ENCODE results near the gene PTPRN2. TPM values are rescaled to one million over a fixed set of nuclear protein-coding genes. Genes with fewer than 3 reads are reported as not detected.

Gene PTPRN2
- total and polyA plus RNA-seq, 2 experiments from 2014 or later = 0.28 TPM; not detected in 1

- TF ChIP-seq CTCF (IDR thresholded peaks at IDR 0.05; ENCODE audit: low read depth, low read length) = no peak
- no peak for DNase-seq (ENCODE audit: low read depth in 1 of 2, low spot score in 1 of 2)
- Histone ChIP-seq H3K36me3 (no peaks in the 10 kb centered on the region), H3K27me3 (no peaks in the 10 kb centered on the region), H3K4me3 (no peak overlapping the region), H3K27ac (no peak overlapping the region), H3K4me1 (ENCODE audit: low read depth) (no peaks in the 10 kb centered on the region), H3K9me3 (ENCODE audit: low read depth) (no peaks in the 10 kb centered on the region)
Observed at GRCh38 chr7:157901166-157901565, 686.5 kb downstream of the PTPRN2 start.

GRCh38 chr7:157900556-157900955 is 687.1 kb downstream of the PTPRN2 start:
- H3K4me3 ChIP-seq = no peak overlapping the region
- H3K27me3 ChIP-seq = no peaks in the 10 kb centered on the region
- H3K27ac ChIP-seq = no peak overlapping the region
- no peak for DNase-seq (ENCODE audit: low read depth in 1 of 2, low spot score in 1 of 2)
- H3K36me3 ChIP-seq = no peaks in the 10 kb centered on the region
- H3K9me3 ChIP-seq (ENCODE audit: low read depth) = no peaks in the 10 kb centered on the region
- H3K4me1 ChIP-seq (ENCODE audit: low read depth) = no peaks in the 10 kb centered on the region
- TF ChIP-seq CTCF (IDR thresholded peaks at IDR 0.05; ENCODE audit: low read depth, low read length) = no peak

- no peaks in the 10 kb centered on the region for H3K4me1 ChIP-seq (ENCODE audit: low read depth)
- H3K9me3 ChIP-seq (ENCODE audit: low read depth) = no peaks in the 10 kb centered on the region
- H3K36me3 ChIP-seq = no peaks in the 10 kb centered on the region
- H3K27ac ChIP-seq = no peak overlapping the region
- no peak for TF ChIP-seq CTCF (IDR thresholded peaks at IDR 0.05; ENCODE audit: low read depth, low read length)
- DNase-seq (ENCODE audit: low read depth in 1 of 2, low spot score in 1 of 2) = no peak
- H3K4me3 ChIP-seq = no peak overlapping the region
- no peaks in the 10 kb centered on the region for H3K27me3 ChIP-seq
Observed at GRCh38 chr7:157900011-157900410, 687.6 kb downstream of the PTPRN2 start.

GRCh38 chr7:157898802-157899505 is 688.7 kb downstream of the PTPRN2 start:
- DNase-seq (ENCODE audit: low read depth in 1 of 2, low spot score in 1 of 2) = no peak
- Histone ChIP-seq H3K27ac (no peak overlapping the region), H3K27me3 (no peaks in the 10 kb centered on the region), H3K9me3 (ENCODE audit: low read depth) (no peaks in the 10 kb centered on the region), H3K4me3 (no peak overlapping the region), H3K4me1 (ENCODE audit: low read depth) (no peaks in the 10 kb centered on the region), H3K36me3 (no peaks in the 10 kb centered on the region)
- no peak for TF ChIP-seq CTCF (IDR thresholded peaks at IDR 0.05; ENCODE audit: low read depth, low read length)

- H3K27me3 ChIP-seq = no peaks in the 10 kb centered on the region
- no peaks in the 10 kb centered on the region for H3K36me3 ChIP-seq
- H3K27ac ChIP-seq = no peak overlapping the region
- DNase-seq (ENCODE audit: low read depth in 1 of 2, low spot score in 1 of 2) = no peak
- no peaks in the 10 kb centered on the region for H3K4me1 ChIP-seq (ENCODE audit: low read depth)
- H3K4me3 ChIP-seq = no peak overlapping the region
- TF ChIP-seq CTCF (IDR thresholded peaks at IDR 0.05; ENCODE audit: low read depth, low read length) = no peak
- H3K9me3 ChIP-seq (ENCODE audit: low read depth) = no peaks in the 10 kb centered on the region
Observed at GRCh38 chr7:157898261-157898660, 689.4 kb downstream of the PTPRN2 start.

All from cardiac muscle cell (in vitro differentiated cells and primary cell).